Adipocyte (in vitro differentiated cells): Measurements from ENCODE around the gene HBE1.

Source experiments
- DNase-seq: peaks from one replicate; pipeline ENCODE4 v3.0.0-alpha.2; 2015; ENCODE audit warnings: low read depth
- H3K27me3 ChIP-seq: replicated peaks from 2 replicates; pipeline ENCODE4 v1.7.0; 2013; ENCODE audit warnings: mild to moderate bottlenecking, low read length, moderate library complexity; ENCODE audit not compliant: control insufficient read depth, insufficient read depth
- H3K36me3 ChIP-seq: 2 replicates; pipeline ENCODE4 v1.7.0; 2013; ENCODE audit warnings: low read length, mild to moderate bottlenecking, moderate library complexity; ENCODE audit not compliant: control insufficient read depth, insufficient read depth, severe bottlenecking
- H3K4me1 ChIP-seq: 2 replicates; pipeline ENCODE4 v1.7.0; 2013; ENCODE audit warnings: mild to moderate bottlenecking, low read length, moderate library complexity; ENCODE audit not compliant: control insufficient read depth, insufficient read depth
- H3K4me3 ChIP-seq: 2 replicates; pipeline ENCODE4 v1.7.0; 2013; ENCODE audit warnings: mild to moderate bottlenecking, low read length, moderate library complexity
- H3K9ac ChIP-seq: 2 replicates; pipeline ENCODE4 v1.7.0; 2013; ENCODE audit warnings: mild to moderate bottlenecking, low read length, moderate library complexity
- H3K9me3 ChIP-seq: 2 replicates; pipeline ENCODE4 v1.7.0; 2013; ENCODE audit warnings: mild to moderate bottlenecking, low read length, moderate library complexity; ENCODE audit not compliant: control insufficient read depth

HBE1 gene

DNA sequence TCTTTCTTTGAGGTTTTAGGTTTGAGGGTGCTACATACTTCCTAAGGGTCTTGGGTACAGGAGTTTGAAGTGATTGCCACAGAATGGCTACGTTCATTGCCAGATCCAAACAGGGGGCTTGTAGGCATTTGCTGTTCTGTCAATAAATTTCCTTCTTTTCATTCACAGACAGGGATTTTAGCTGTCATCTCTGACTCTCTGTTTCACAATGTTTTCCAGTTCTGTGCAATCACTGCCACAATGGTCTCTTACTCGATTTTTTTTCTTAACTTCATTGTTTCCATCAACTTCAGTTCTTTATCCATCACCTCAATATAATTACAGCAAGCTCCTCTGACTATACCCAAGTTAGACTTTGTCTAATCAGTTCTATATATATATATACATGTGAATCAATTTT is 29.3 kb downstream of the HBE1 start:
- no peaks in the 10 kb centered on the region for H3K9me3 ChIP-seq
- H3K27me3 ChIP-seq: peaks cover 5% of the 10 kb centered on the region

DNA sequence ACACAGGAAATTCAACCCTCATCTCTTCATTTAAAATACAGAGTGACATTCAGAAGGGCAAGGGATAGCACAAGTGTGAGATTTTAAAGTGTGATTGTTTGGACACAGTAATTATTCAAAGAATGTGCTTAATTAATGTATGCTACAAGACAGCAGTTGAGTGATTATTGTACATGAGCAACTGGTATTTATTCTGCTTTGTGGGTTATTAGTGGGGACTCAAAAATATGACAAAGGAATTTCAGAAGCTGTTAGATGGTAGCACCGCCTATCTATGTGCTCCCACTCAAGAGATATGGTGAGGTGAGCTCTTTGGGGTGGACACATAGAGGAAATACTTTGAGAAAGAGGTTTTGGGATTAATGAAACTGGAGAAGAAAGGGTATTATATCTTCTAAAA is 29.7 kb downstream of the HBE1 start:
- Histone ChIP-seq H3K4me1 (no peaks in the 10 kb centered on the region), H3K9me3 (no peaks in the 10 kb centered on the region), H3K36me3 (no peaks in the 10 kb centered on the region), H3K9ac (no peak overlapping the region), H3K27me3 (peaks cover 5% of the 10 kb centered on the region), H3K4me3 (no peak overlapping the region)
- DNase-seq: no peak

More for the DNA sequence above, 29.3 kb downstream of the HBE1 start:
- Histone ChIP-seq H3K9ac (no peak overlapping the region), H3K4me1 (no peaks in the 10 kb centered on the region), H3K36me3 (no peaks in the 10 kb centered on the region), H3K4me3 (no peak overlapping the region)
- no peak for DNase-seq

DNA sequence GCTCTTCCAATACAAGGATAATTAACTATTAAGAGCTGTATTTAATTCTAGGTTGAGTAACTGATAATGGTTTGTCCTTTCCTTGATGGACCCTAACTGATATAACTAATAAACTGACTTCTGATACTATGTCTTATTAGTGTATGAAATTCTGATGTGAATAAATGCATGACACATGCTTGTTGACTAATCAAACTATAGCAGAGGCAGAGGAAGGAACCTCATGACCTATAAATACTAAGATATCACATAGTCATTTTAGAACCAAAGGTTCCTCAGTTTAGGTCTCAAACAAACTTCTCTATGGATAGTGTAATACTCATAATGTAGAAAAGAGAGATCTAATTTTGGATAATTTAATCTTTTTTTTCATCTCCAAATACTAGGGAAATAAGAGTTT is 30.7 kb downstream of the HBE1 start:
- no peaks in the 10 kb centered on the region for H3K9me3 ChIP-seq
- H3K36me3 ChIP-seq: no peaks in the 10 kb centered on the region
- no peak for DNase-seq

DNA sequence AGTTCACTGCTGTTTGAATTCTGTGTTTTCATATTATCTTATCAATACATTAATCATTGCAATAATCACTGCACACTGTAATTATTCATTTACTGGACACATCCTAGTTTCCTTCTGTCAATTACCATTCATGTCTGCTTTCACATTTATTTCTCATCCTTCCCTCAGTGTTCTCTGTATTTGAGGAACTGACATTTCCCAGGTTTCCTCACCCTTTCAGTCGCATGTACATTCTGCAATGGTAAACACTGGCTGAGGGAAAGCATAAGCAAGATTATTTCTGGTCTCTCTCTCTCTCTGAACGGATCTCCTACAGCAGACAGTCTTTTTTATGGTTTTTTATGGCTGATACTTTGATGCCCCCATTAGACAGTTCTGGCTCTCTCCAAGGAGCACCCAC is 31.3 kb downstream of the HBE1 start:
- H3K4me1 ChIP-seq: no peaks in the 10 kb centered on the region
- H3K9me3 ChIP-seq: no peaks in the 10 kb centered on the region
- no peaks in the 10 kb centered on the region for H3K36me3 ChIP-seq
- H3K27me3 ChIP-seq: no peaks in the 10 kb centered on the region
- H3K9ac ChIP-seq: no peak overlapping the region
- no peak for DNase-seq
- no peak overlapping the region for H3K4me3 ChIP-seq

More for the DNA sequence above, 30.7 kb downstream of the HBE1 start:
- Histone ChIP-seq H3K27me3 (no peaks in the 10 kb centered on the region), H3K4me1 (no peaks in the 10 kb centered on the region), H3K9ac (no peak overlapping the region), H3K4me3 (no peak overlapping the region)

DNA sequence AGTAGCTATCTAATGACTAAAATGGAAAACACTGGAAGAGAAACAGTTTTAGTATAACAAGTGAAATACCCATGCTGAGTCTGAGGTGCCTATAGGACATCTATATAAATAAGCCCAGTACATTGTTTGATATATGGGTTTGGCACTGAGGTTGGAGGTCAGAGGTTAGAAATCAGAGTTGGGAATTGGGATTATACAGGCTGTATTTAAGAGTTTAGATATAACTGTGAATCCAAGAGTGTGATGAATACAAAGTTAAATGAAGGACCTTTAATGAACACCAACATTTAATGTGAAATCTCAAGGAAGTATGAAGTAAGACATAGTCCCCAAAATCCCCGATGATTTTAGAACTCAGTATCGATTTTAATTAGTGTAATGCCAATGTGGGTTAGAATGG is 32.3 kb downstream of the HBE1 start:
- no peak for DNase-seq
- Histone ChIP-seq H3K4me3 (no peak overlapping the region), H3K27me3 (no peaks in the 10 kb centered on the region), H3K36me3 (no peaks in the 10 kb centered on the region), H3K4me1 (no peaks in the 10 kb centered on the region), H3K9ac (no peak overlapping the region), H3K9me3 (no peaks in the 10 kb centered on the region)

GRCh38 chr11:5235364-5236095 is 34.2 kb downstream of the HBE1 start:
- H3K4me3 ChIP-seq: no peak overlapping the region
- no peaks in the 10 kb centered on the region for H3K4me1 ChIP-seq
- no peak overlapping the region for H3K9ac ChIP-seq
- DNase-seq: no peak
- no peaks in the 10 kb centered on the region for H3K36me3 ChIP-seq
- no peaks in the 10 kb centered on the region for H3K9me3 ChIP-seq
- no peaks in the 10 kb centered on the region for H3K27me3 ChIP-seq

DNA sequence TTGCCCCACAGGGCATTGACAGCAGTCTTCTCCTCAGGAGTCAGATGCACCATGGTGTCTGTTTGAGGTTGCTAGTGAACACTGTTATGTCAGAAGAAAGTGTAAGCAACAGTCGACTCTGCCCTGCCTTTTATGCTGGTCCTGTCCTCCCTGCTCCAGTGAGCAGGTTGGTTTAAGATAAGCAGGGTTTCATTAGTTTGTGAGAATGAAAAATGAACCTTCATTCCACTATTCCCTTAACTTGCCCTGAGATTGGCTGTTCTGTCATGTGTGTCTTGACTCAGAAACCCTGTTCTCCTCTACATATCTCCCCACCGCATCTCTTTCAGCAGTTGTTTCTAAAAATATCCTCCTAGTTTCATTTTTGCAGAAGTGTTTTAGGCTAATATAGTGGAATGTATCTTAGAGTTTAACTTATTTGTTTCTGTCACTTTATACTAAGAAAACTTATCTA is 35.3 kb downstream of the HBE1 start, which contains the start of gene HBD:
Gene HBD (minus strand): TSS at position 103 of the 454 bp plus-strand sequence. CDS start 50 bp downstream, at position 53.
- Histone ChIP-seq H3K27me3 (no peaks in the 10 kb centered on the region), H3K4me1 (no peaks in the 10 kb centered on the region), H3K4me3 (no peak within 1 kb of the TSS), H3K36me3 (no peaks in the 10 kb centered on the region), H3K9me3 (no peaks in the 10 kb centered on the region), H3K9ac (no peak within 1 kb of the TSS)
- DNase-seq: peak; percentile 69

GRCh38 chr11:5233307-5233706 is 36.4 kb downstream of the HBE1 start:
- no peaks in the 10 kb centered on the region for H3K27me3 ChIP-seq
- H3K36me3 ChIP-seq: no peaks in the 10 kb centered on the region
- no peak for DNase-seq
- H3K9me3 ChIP-seq: no peaks in the 10 kb centered on the region
- no peaks in the 10 kb centered on the region for H3K4me1 ChIP-seq
- H3K9ac ChIP-seq: no peak overlapping the region
- no peak overlapping the region for H3K4me3 ChIP-seq

DNA sequence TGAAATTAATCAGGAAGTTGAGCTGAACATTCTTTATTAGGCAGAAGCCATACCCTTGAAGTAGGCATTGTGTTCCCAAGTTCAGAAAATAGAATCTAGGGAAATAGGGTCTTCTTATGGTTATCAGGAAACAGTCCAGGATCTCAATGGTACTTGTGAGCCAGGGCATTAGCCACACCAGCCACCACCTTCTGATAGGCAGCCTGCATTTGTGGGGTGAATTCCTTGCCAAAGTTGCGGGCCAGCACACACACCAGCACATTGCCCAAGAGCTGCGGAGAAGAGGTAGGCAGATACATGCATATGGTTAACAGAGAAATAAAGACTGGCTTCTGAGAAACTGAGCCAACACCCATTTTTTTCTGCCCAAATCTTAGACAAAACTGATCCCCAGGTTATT is 36.9 kb downstream of the HBE1 start:
- Histone ChIP-seq H3K9me3 (no peaks in the 10 kb centered on the region), H3K4me1 (no peaks in the 10 kb centered on the region)

GRCh38 chr11:5232176-5232575 is 37.6 kb downstream of the HBE1 start:
- no peaks in the 10 kb centered on the region for H3K36me3 ChIP-seq
- no peak for DNase-seq
- no peaks in the 10 kb centered on the region for H3K9me3 ChIP-seq
- no peaks in the 10 kb centered on the region for H3K27me3 ChIP-seq
- no peak overlapping the region for H3K4me3 ChIP-seq
- H3K9ac ChIP-seq: no peak overlapping the region
- H3K4me1 ChIP-seq: no peaks in the 10 kb centered on the region

More for the DNA sequence above, 36.9 kb downstream of the HBE1 start:
- no peak overlapping the region for H3K4me3 ChIP-seq
- no peak overlapping the region for H3K9ac ChIP-seq
- H3K27me3 ChIP-seq: no peaks in the 10 kb centered on the region
- no peaks in the 10 kb centered on the region for H3K36me3 ChIP-seq
- DNase-seq: no peak

GRCh38 chr11:5231111-5231510 is 38.6 kb downstream of the HBE1 start:
- no peaks in the 10 kb centered on the region for H3K27me3 ChIP-seq
- DNase-seq: no peak
- no peak overlapping the region for H3K4me3 ChIP-seq
- H3K9me3 ChIP-seq: no peaks in the 10 kb centered on the region
- no peaks in the 10 kb centered on the region for H3K4me1 ChIP-seq
- H3K9ac ChIP-seq: no peak overlapping the region
- H3K36me3 ChIP-seq: no peaks in the 10 kb centered on the region

DNA sequence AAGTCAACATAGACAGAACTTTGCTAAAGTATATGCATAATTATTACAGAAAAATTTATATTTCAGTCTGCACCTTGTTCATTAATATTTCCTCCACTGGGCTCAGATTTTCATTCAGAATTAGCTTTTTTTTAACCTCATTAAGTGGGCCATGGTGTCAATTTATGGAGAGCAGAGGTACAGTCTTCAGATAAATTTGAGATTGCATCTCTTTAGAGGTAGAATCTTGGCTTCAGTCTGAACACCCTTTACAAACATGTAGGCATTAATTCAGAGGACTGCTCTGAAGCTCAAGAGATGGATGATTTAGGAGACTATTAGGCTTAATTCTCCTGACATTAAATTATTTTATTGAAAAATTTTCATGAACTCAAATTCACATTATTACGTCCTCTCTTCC is 39.5 kb downstream of the HBE1 start:
- Histone ChIP-seq H3K9me3 (no peaks in the 10 kb centered on the region), H3K4me1 (no peaks in the 10 kb centered on the region), H3K4me3 (no peak overlapping the region), H3K27me3 (no peaks in the 10 kb centered on the region), H3K9ac (no peak overlapping the region), H3K36me3 (no peaks in the 10 kb centered on the region)
- no peak for DNase-seq
